ENCODE measurements around the gene LIMS4.
"Not testable (repeated sequence)": the region's sequence is repeated elsewhere in the genome, so short reads cannot be mapped to it uniquely, and the experiment has no call there.

DNA sequence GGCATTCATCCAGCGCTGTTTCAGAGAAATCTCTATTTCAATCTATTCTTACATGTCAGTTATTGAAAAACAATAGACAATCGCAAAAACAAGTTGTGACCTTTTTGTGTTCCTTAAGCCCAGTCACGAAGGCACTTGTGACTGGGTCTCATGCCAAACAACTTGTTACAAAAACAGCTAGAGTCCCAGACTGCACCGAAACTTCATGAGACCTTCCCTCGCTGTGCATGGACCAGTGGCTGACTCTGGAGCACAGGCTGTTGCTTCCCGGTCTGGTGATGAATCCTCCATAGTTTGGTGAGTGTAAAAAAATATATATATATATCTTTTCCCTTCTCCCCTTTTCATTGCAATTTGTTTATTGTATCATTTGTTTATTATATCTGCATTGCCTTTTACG, 4.8 kb upstream of the LIMS4 start:
- TF ChIP-seq POLR2A (IDR thresholded peaks at IDR 0.05): not testable (repeated sequence)
- TF ChIP-seq, protein P1, sequence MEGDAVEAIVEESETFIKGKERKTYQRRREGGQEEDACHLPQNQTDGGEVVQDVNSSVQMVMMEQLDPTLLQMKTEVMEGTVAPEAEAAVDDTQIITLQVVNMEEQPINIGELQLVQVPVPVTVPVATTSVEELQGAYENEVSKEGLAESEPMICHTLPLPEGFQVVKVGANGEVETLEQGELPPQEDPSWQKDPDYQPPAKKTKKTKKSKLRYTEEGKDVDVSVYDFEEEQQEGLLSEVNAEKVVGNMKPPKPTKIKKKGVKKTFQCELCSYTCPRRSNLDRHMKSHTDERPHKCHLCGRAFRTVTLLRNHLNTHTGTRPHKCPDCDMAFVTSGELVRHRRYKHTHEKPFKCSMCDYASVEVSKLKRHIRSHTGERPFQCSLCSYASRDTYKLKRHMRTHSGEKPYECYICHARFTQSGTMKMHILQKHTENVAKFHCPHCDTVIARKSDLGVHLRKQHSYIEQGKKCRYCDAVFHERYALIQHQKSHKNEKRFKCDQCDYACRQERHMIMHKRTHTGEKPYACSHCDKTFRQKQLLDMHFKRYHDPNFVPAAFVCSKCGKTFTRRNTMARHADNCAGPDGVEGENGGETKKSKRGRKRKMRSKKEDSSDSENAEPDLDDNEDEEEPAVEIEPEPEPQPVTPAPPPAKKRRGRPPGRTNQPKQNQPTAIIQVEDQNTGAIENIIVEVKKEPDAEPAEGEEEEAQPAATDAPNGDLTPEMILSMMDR (IDR thresholded peaks at IDR 0.05): not testable (repeated sequence)

Data from heart left ventricle (tissue), 13 donors.